GM19193 (cell line): ENCODE results near the gene ZNF831.

Experiments
- POLR2A ChIP-seq: IDR thresholded peaks from 4 replicates; pipeline ENCODE4 v1.6.1; 2011; ENCODE audit not compliant: insufficient read depth, insufficient read length; ENCODE audit errors: extremely low read depth

ZNF831 gene

GRCh38 chr20:59220161-59220560, 56.5 kb downstream of the ZNF831 start:
- TF ChIP-seq POLR2A, result no peak

GRCh38 chr20:59221049-59221706, 57.6 kb downstream of the ZNF831 start:
- TF ChIP-seq POLR2A, result no peak

- no peak for TF ChIP-seq POLR2A
These were observed 58.2 kb downstream of the ZNF831 start for GRCh38 chr20:59221707-59222252.

- no peak for TF ChIP-seq POLR2A
These were observed 58.9 kb downstream of the ZNF831 start for GRCh38 chr20:59222253-59223181.

GRCh38 chr20:59223182-59223601, 59.6 kb downstream of the ZNF831 start:
- no peak for TF ChIP-seq POLR2A

GRCh38 chr20:59223750-59224149, 60.1 kb downstream of the ZNF831 start:
- no peak for TF ChIP-seq POLR2A

GRCh38 chr20:59224236-59224635, 60.6 kb downstream of the ZNF831 start:
- no peak for TF ChIP-seq POLR2A

GRCh38 chr20:59230385-59230784, 66.8 kb downstream of the ZNF831 start:
- no peak for TF ChIP-seq POLR2A

- TF ChIP-seq POLR2A, result no peak
These were observed 67.6 kb downstream of the ZNF831 start for GRCh38 chr20:59231124-59231804.

GRCh38 chr20:59232618-59233017, 69.0 kb downstream of the ZNF831 start:
- no peak for TF ChIP-seq POLR2A

GRCh38 chr20:59235226-59235625, 71.6 kb downstream of the ZNF831 start:
- no peak for TF ChIP-seq POLR2A

- no peak for TF ChIP-seq POLR2A
These were observed 76.4 kb downstream of the ZNF831 start for GRCh38 chr20:59240006-59240405.

- TF ChIP-seq POLR2A, result no peak
These were observed 79.3 kb downstream of the ZNF831 start for GRCh38 chr20:59242714-59243626.
